GM21737 (cell line): ENCODE results near the gene ACVRL1.

Source experiments
- ATAC-seq: cut with Tn5 transposase; IDR thresholded peaks from one replicate; pipeline ENCODE4 v1.9.1; 2021; ENCODE audit warnings: mild to moderate bottlenecking, moderate library complexity; ENCODE audit not compliant: unreplicated experiment

Gene ACVRL1

GRCh38 chr12:51959211-51959610 lies 51.9 kb downstream of the ACVRL1 start:
- no peak for ATAC-seq

GRCh38 chr12:51959921-51960320 lies 52.6 kb downstream of the ACVRL1 start:
- ATAC-seq: no peak

GRCh38 chr12:51960488-51960887 lies 53.2 kb downstream of the ACVRL1 start:
- no peak for ATAC-seq

GRCh38 chr12:51960890-51961289 lies 53.6 kb downstream of the ACVRL1 start:
- no peak for ATAC-seq

- no peak for ATAC-seq
These were observed 54.5 kb downstream of the ACVRL1 start for GRCh38 chr12:51961834-51962233.

- ATAC-seq: no peak
These were observed 55.4 kb downstream of the ACVRL1 start for GRCh38 chr12:51962737-51963136.

GRCh38 chr12:51963477-51963876 lies 56.2 kb downstream of the ACVRL1 start:
- ATAC-seq: no peak

- no peak for ATAC-seq
These were observed 62.3 kb downstream of the ACVRL1 start for GRCh38 chr12:51969643-51970042.

GRCh38 chr12:51970904-51971646 lies 63.8 kb downstream of the ACVRL1 start:
- peak; percentile 82 for ATAC-seq

- no peak for ATAC-seq
These were observed 64.5 kb downstream of the ACVRL1 start for GRCh38 chr12:51971679-51972421.

- ATAC-seq: no peak
These were observed 65.1 kb downstream of the ACVRL1 start for GRCh38 chr12:51972422-51972812.

- ATAC-seq: no peak
These were observed 65.6 kb downstream of the ACVRL1 start for GRCh38 chr12:51972849-51973273.
